Right atrium auricular region (tissue), 2 donors: Measurements from ENCODE around the gene MSANTD7. TPM values are rescaled to one million over a fixed set of nuclear protein-coding genes. Genes with fewer than 3 reads are reported as not detected.

Experiments
- DNase-seq: peaks from one replicate; pipeline ENCODE4 v3.0.0-alpha.2; 2019; ENCODE audit warnings: low spot score
- H3K27ac ChIP-seq, 2 donors: fragments of 200-600 bp; sonication (generic); 1 replicate in 1 of 2; 2 replicates in 1 of 2; pipeline ENCODE4 v1.5.1; 2016 to 2019
- H3K27me3 ChIP-seq, 2 donors: fragments of 200-600 bp; sonication (generic); one replicate each; pipeline versions ENCODE4 v1.5.1 to v1.6.0; 2017 to 2019
- H3K36me3 ChIP-seq: fragments of 200-600 bp; sonication (generic); one replicate; pipeline ENCODE4 v1.5.1; 2016
- H3K4me1 ChIP-seq, 2 donors: fragments of 200-600 bp; sonication (generic); one replicate each; pipeline versions ENCODE4 v1.5.1 to v1.6.0; 2017 to 2019
- H3K4me3 ChIP-seq, 2 donors: fragments of 200-600 bp; sonication (generic); 1 replicate in 1 of 2; 2 replicates in 1 of 2; pipeline ENCODE4 v1.5.1; 2017 to 2019; ENCODE audit warnings: mild to moderate bottlenecking in 1 of 2, moderate library complexity in 1 of 2
- H3K9me3 ChIP-seq, 2 donors: fragments of 200-600 bp; sonication (generic); one replicate each; pipeline ENCODE4 v1.5.1; 2019
- total RNA-seq, 2 donors: library from RNA; depleted of rRNA; stranded (reverse); fragments of >200 nt; gene quantifications; one replicate each; pipeline ENCODE4 v1.1.0, GENCODE V29; 2016
- TF ChIP-seq, protein P1 (sequence below), 2 donors: fragments of 200-600 bp; sonication (generic); IDR thresholded peaks; one replicate each; pipeline ENCODE4 v1.5.1; 2019; ENCODE audit warnings: antibody characterized with exemption in 2 of 2

MSANTD7 gene
- total RNA-seq, 2 donors from 2014 or later, result 4.3 to 5.9 TPM

DNA sequence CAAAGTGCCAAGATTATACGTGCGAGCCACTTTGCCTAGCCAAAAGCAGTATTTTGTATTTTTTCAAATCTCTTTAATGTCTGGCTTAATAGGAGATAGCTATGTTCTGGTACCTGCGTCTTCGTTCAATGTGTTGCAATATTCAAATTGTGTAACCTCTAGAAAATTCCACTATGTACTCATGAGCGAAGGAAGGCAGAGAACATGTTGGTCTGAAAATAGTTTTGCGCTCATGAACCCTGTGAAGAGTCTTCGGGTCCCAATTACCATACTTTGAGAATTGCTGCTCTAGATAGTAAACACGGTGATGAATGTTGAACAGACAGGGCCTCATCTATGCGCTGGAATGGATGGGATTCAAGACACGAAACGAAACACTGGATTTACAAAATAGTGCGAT, 37.8 kb downstream of the MSANTD7 start:
- no peaks in the 10 kb centered on the region for H3K36me3 ChIP-seq
- peak overlapping the region in 1 of 2 donors; percentile 96 for H3K27ac ChIP-seq
- peaks cover 0 to 34% of the 10 kb centered on the region in 2 donors for H3K4me1 ChIP-seq
- H3K9me3 ChIP-seq, result no peaks in the 10 kb centered on the region
- no peak overlapping the region for H3K4me3 ChIP-seq
- no peaks in the 10 kb centered on the region for H3K27me3 ChIP-seq
- no peak for DNase-seq
- TF ChIP-seq, protein P1, sequence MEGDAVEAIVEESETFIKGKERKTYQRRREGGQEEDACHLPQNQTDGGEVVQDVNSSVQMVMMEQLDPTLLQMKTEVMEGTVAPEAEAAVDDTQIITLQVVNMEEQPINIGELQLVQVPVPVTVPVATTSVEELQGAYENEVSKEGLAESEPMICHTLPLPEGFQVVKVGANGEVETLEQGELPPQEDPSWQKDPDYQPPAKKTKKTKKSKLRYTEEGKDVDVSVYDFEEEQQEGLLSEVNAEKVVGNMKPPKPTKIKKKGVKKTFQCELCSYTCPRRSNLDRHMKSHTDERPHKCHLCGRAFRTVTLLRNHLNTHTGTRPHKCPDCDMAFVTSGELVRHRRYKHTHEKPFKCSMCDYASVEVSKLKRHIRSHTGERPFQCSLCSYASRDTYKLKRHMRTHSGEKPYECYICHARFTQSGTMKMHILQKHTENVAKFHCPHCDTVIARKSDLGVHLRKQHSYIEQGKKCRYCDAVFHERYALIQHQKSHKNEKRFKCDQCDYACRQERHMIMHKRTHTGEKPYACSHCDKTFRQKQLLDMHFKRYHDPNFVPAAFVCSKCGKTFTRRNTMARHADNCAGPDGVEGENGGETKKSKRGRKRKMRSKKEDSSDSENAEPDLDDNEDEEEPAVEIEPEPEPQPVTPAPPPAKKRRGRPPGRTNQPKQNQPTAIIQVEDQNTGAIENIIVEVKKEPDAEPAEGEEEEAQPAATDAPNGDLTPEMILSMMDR (IDR thresholded peaks at IDR 0.05), result no peak

DNA sequence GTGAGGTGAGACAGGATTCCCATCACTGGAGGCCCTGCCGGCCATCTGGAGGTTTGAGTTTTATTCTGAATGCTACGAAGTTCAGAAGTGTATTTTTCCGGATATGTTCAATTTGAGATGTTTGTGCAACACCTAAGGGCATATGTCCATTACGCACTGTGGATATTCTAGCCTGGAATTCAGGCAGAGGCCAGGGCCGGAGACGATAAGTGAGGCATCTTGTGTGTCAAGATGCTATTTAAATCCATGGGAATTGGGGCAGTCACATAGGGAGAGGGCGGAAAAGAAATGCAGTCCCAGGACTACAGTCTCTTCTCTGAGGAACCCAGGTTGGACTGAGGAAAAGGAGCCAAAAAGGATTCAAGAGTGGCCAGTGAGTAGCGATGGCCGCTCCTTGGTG, 38.7 kb downstream of the MSANTD7 start:
- DNase-seq, result no peak
- Histone ChIP-seq H3K27me3 (no peaks in the 10 kb centered on the region), H3K4me1 (peaks cover 0 to 34% of the 10 kb centered on the region in 2 donors), H3K4me3 (peak overlapping the region in 1 of 2 donors; percentile 2), H3K36me3 (no peaks in the 10 kb centered on the region), H3K27ac (peak overlapping the region; percentile 96 to 99), H3K9me3 (no peaks in the 10 kb centered on the region)
- TF ChIP-seq, protein P1 (IDR thresholded peaks at IDR 0.05), result no peak

DNA sequence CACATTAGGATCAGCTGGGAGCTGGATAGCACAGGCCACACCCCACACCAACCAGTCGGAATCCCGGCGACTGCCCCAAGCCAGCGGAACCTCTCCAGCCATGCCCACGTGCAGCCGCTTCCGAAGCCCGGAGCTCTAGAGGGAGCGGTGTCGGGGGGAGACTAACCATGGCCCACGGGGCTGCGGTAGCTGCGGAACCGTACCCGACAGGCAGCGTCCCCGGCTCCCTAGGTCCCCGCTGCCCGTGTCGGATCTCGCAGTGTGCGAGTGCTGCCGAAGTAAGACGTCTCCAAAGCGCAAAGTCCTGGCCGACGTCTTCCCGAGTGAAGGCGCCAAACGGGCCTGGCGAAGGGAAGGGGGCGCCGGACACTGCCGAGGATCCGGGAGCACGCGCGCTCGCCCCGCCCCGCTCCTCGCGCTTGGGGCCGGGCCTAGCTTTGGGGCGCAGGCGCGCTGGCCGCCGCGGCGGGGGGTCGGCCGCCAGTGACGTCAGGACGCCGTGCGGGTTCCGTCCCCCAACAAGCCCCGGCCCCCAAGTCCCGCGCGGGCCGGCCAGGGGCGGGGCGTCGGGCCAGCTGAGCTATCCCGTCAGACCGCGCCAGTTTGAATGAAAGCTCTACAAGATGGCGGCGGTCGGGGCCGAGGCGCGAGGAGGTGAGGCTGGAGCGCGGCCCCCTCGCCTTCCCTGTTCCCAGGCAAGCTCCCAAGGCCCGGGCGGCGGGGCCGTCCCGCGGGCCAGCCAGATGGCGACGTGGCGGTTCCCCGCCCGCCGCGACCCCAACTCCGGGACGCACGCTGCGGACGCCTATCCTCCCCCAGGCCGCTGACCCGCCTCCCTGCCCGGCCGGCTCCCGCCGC, 40.4 kb downstream of the MSANTD7 start, which contains the start of gene SUV39H2:
Gene SUV39H2, plus strand, starts transcription at position 601 of the 858 bp plus-strand sequence. Its CDS starts 23 bp downstream, at position 624.
- Histone ChIP-seq H3K27me3 (no peaks in the 10 kb centered on the region), H3K27ac (peak within 1 kb of the TSS; percentile 96 to 99), H3K4me3 (peak within 1 kb of the TSS; percentile 93 to 99), H3K4me1 (peaks cover 0 to 34% of the 10 kb centered on the region in 2 donors), H3K9me3 (no peaks in the 10 kb centered on the region), H3K36me3 (no peaks in the 10 kb centered on the region)
- TF ChIP-seq, protein P1 (IDR thresholded peaks at IDR 0.05), result peak in 1 of 2 donors; percentile 38
- DNase-seq, result peak; percentile 95

DNA sequence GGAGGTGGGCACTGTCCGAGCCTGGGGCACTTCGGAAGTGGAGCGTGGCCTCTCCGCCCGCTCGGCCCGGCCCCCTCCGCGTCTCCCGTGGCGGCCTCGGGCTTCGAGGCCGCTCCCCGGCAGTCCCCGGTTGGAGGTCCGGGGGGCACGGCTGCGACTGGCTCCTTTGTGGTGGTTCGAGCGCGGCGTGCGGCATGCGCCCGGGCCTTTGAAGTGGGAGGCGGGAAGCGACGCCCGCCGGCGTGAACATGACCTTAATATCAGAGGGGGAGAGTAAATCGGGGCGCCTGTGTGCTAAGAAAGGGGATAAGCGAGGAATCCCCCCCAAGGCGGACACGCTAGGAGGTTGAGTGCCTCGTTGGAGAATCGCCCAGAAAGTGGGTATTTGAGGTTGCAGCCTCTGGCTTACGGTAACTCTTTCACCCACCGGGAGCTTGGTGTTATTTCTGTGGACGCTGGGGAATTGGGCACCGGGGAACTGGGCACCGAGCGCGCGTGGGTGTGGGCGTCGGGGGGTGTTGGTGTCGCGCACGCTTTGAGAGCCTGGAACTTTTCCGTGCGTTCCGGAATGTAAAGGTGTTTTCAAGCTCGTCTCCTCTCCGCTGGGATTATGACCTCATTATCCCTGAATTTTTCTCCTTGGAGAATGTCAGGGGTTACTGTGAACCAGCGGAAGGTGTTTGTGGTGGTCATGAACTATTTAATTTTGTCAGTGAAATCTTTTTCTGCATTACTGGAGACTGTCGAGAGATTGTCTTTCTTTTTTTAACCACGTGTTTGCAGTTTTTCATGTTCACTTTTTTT, 41.2 kb downstream of the MSANTD7 start:
- no peaks in the 10 kb centered on the region for H3K36me3 ChIP-seq
- TF ChIP-seq, protein P1 (IDR thresholded peaks at IDR 0.05), result no peak
- no peaks in the 10 kb centered on the region for H3K27me3 ChIP-seq
- DNase-seq, result no peak
- peaks cover 0 to 34% of the 10 kb centered on the region in 2 donors for H3K4me1 ChIP-seq
- H3K27ac ChIP-seq, result peak overlapping the region; percentile 96 to 99
- no peaks in the 10 kb centered on the region for H3K9me3 ChIP-seq
- H3K4me3 ChIP-seq, result peak overlapping the region; percentile 93 to 99

DNA sequence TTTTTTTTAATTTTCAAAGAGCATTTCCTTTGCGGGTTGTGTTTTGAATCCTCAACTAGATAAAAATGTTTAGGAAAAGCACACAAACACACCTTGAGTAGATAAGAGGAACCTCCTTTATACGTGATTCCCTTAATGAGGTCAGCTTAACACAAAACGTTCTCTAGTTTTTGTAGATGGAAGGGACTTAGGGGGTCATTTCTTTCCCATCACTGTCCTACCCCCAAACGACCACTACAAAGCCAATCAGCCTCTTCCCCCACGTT, 41.8 kb downstream of the MSANTD7 start:
- Histone ChIP-seq H3K9me3 (no peaks in the 10 kb centered on the region), H3K4me3 (peak overlapping the region; percentile 93 to 99), H3K27ac (no peak overlapping the region), H3K36me3 (no peaks in the 10 kb centered on the region), H3K27me3 (no peaks in the 10 kb centered on the region), H3K4me1 (peaks cover 0 to 34% of the 10 kb centered on the region in 2 donors)
- DNase-seq, result no peak
- TF ChIP-seq, protein P1 (IDR thresholded peaks at IDR 0.05), result no peak
